ENCODE data around the gene MAGEB10.
"Not testable (repeated sequence)": the region's sequence is repeated elsewhere in the genome, so short reads cannot be mapped to it uniquely, and the experiment has no call there.

MAGEB10 gene, protein sequence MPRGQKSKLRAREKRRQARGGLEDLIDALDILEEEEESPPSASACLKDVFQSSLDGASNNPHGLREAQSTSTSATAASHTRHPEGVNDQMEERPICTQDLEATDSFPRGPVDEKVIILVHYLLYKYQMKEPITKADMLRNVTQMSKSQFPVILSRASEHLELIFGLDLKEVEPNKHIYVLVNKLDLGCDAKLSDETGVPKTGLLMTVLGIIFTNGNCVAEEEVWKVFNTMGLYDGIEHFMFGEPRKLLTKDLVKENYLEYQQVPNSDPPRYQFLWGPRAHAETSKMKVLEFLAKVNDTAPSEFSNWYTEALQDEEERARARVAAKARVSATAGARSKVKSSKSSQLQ

DNA sequence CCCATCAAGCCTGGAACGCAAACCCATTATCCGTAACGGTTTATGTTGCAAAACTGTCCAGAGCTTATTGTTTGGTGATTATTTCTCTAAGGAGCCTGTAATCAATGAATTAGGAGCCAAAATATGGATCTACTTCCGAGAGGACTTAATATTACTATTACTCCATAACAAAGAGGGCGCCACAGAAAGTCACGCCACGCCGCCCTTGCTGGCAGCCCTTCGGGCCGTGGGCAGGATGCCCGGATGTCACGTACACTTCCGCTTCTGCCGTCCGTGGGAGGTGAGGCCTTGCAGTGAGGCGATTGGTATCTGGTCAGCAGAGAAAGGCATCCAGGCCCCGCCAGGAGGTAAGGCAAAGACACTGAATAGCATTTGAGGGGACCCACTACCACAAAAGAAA is at the start of gene MAGEB10:
Gene MAGEB10 (plus strand): TSS at position 301 of the 400 bp plus-strand sequence. CDS start 13,317 bp downstream, outside the sequence.
- DNase-seq (ENCODE audit: low read depth): no peak

DNA sequence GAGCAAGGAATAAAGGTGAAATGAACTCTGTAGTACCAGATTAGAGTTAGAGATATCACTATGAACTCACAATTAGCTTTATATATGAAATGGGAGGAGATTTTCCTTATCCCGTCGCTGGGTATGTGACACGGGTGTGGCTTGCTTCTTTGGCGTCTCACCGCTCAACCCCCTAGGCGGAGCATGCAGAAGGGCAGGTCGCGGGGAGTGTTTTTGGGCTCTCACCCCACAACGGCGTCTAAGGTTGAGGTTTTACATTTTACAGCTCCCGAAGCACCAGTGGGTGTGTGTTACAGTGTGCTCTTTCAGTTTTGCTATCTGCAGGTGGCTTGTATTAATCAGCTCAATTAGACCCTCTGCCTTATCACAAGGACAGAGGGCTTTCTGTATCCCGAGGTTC is 42.1 kb upstream of the MAGEB10 start:
- DNase-seq (ENCODE audit: low read depth): no peak

DNA sequence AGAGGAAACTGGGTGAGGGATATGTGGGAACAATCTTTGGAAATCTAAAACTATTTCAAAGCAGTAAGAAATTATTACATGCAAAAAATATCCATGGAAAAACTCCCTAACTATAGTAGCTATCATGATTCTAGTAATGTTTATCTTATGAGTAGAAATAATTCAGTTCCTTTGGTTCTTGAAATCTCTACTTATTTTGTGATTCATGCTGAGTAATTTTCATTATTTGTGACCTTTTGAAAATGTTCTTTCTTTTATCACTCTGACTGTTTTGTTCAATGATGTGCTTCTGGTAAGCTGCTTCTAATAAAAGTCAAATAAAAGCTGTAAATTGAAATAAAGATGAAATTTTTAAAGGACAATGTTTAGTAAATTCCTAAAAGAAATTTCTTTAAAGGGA is 40.4 kb upstream of the MAGEB10 start:
- DNase-seq (ENCODE audit: low read depth): no peak

DNA sequence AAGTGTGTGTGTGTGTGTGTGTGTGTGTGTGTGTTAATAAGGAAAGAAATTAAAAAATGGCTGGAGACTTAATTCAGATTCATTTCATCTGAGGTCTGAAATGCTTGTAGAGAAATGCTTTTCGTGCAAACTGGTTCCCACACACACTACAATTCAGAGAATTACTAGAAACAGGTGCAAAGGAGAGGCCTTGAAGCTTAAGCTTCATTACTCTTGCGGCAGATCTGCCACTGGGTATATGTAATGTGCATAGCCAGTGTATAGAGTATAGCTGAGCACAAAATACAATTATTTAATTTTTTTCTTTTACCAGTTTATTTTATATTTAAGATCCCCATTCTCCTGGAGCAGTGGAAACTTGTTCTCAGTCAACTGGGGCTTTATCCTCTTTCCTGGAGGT is 31.8 kb upstream of the MAGEB10 start:
- no peak for DNase-seq (ENCODE audit: low read depth)

DNA sequence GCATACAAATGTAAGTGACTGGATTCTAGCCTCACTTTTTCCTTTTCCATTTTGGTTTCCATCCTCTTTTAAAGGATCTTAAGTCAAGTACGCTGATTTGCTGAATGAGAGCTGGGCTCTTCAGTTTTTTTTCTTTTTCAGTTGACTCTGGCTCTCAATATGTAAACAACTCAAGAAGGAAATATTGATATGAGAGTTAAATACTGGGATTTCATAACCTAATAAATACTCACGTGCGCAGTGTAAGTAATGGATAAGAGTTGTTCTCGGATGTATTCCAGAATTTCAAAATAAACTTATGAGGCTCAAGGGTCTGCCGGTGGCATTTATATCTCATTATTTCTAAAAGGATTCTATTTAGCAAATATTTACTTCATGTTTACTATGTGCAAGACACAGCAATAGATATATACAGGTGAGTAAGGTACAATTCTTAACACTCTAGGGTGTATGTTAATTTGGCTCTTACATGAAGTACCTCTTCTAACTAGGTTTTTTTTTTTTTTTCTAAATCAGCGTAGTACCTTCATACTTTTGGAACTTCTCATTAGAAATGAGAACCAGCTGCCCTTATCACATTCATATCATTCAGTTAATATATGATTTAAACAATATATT is 11.0 kb upstream of the MAGEB10 start:
- DNase-seq (ENCODE audit: low read depth): no peak

DNA sequence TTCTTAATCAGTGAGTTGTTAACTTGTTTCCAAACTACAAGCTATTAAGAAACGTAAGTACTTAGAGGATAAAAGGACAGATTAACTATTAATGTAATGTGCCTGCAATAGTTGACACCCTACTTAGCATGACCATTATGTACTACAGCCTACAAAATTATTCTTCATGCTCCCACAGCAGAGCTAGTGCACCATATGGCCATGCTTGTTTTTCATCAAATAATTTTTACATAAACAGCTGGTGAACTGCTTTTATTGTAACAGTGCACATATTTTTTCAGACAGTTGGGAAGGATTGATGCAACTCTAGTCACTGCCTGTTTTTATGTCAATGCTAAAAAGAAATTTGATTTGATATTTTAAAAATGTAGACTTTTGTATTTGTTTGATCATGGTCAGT is 10.2 kb upstream of the MAGEB10 start:
- no peak for DNase-seq (ENCODE audit: low read depth)

DNA sequence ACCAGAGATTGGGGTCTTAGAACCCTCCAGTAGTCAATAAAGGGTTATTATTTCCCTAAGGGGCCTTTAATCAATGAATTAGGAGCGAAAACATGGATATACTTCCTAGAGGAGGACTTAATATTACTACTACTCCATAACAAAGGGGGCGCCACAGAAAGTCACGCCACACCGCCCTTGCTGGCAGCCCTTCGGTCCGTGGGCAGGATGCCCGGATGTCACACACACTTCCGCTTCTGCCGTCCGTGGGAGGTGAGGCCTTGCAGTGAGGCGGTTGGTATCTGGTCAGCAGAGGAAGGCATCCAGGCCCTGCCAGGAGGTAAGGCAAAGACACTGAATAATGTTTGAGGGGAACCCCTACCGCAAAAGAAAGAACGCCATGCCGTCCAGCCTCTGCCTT is 436 bp downstream of the MAGEB10 start:
- DNase-seq (ENCODE audit: low read depth): no peak

DNA sequence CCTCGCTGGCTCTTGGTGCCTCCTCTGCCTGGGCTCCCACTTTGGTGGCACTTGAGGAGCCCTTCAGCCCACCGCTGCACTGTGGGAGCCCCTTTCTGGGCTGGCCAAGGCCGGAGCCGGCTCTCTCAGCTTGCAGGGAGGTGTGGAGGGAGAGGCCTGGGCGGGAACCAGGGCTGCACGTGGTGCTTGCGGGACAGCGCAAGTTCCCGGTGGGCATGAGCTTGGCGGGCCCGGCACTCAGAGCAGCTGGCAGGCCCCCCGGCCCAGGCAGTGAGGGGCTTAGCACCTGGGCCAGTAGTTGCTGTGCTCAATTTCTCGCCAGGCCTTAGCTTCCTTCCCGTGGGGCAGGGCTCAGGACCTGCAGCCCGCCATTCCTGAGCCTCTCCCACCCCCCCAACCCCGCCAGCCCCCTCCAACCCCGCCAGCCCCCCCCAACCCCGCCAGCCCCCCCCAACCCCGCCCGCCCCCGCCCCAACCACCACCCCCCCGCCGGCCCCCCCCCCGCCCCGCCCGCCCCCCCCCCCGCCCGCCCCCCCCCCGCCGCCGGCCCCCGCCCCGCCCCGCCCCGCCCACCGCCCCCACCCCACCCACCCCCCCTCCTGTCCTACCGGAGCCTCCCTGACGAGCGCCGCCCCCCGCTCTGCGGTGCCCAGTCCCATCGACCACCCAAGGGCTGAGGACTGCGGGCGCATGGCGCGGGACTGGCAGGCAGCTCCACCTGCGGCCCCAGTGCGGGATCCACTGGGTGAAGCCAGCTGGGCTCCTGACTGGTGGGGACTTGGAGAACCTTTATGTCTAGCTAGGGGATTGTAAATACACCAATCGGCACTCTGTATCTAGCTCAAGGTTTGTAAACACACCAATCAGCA is 1.4 kb downstream of the MAGEB10 start:
- not testable (repeated sequence) for DNase-seq (ENCODE audit: low read depth)

DNA sequence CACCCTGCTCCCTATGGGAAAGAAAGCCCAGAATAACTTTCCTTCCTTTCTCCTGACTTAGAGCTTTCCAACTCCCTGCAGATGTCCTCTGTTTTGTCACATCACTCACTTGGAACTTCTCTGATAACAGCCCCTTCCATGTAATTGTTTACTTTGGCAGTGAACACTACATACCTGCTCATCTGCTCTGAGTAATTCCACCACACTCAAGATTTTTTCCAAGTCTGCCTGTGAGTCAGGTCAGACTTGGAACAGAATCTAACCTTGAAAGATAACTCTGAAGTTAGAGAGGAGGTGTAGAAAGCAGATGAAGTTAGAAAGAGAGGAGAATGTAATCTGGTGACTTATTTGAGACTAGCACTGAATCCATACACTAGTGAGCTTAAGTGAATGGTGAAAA is 7.4 kb downstream of the MAGEB10 start:
- no peak for DNase-seq (ENCODE audit: low read depth)

DNA sequence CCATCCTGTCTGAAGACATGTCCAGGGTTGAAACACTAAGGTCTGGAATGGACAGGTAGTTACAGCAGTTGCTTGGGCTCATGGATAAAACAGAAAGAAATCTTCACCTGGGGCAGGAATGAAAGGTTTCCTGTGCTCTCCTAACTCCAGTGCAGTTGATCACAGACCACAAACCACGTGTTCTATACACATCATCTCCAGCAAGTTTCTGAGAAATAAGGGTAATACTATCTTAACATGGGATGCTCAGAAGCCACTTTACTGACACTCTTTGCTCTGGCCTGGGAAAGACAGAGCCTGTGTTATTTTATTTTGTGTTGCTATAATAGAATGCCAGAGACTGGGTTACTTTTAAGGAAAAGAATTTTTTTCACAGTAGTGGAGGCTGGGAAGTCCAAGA is 16.0 kb downstream of the MAGEB10 start:
- no peak for DNase-seq (ENCODE audit: low read depth)

DNA sequence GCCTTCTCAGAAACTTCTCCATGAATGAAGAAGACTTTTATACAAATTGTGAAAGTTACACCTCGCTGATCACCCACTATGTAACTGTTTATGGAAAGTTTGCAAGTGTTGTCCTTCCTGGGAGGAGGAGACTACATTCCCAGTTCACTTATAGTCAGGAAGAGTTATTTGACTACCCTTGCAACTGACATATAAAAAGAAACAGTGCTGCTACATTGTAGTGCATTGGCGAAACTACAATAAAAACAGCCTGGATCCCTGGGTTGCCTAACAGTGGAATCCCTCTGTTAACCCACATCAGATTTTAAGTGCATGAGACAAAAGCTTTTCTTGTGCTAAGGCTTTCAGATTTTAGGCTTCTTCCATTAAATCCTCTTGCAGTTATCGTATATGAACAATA is 30.4 kb downstream of the MAGEB10 start:
- no peak for DNase-seq (ENCODE audit: low read depth)

DNA sequence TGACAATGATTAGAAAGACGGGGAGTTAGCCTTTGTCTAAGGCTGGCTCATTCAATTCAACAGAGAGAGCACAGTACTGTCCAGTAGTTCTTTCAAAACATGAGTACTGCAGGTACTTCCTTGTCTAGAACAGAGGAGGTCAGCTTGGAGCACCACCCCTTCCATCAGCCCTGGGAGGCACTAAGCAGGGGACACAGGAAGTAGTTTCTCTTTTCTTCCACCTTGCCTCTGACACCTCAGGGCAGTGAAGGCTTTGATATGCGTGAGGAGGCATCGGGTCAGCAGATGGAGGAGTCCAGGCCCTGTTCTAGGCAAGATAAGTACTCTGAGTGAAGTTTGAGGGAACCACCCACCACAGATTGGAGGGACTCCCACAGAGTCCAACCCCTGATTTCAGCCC is 33.1 kb downstream of the MAGEB10 start:
- DNase-seq (ENCODE audit: low read depth): no peak

DNA sequence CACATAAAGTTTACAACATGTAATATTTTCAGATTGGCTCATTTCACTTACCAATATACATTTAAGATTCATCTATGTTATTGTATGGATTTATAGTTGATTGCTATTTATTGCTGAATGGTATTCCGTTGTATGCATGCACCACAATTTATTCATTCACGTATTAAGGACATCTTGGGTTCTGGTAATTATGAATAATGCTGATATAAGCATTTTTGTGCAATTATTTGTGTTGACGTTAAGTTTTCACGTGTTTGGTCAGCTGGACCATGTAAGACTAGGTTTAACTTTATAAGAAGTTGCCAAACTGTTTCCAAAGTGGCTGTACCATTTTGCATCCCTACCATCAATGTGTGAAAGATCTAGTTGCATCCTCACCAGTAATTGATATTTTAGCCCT is 35.1 kb downstream of the MAGEB10 start:
- DNase-seq (ENCODE audit: low read depth): no peak

DNA sequence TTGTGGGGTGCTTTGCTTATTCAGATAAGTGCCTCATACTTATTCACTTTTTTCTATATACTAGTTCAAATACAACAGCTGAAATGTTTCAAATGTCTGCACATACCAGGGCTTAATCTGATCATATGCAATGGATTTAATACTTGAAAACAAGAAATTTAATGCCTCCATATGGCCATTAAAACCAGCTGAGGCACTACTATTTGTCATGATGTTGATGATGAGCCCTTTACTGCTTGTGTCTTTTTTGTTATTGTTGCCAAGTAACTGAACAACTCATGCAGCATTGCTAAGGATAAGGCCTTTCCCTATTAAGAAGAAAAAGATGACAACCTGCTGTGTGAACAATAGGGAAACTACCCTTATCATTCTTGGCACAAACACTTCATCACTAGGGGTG is 52.5 kb downstream of the MAGEB10 start:
- no peak for DNase-seq (ENCODE audit: low read depth)

DNA sequence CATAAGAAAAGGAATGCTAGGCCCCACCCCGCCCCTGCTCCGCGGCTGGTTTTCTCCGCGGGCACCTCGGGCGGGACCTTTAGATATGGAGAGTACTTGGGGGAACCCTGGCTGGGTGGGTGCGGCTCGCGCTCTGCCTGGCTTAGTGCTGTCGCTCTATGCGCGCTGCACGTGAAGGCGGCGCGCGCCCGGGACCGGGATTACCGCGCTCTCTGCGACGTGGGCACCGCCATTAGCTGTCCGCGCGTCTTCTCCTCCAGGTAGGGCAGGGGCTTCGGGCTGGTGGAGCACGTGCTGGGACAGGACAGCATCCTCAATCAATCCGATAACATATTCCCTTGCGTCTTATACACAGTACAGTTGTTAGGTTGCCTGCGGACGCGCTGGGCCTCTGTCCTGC is 56.0 kb downstream of the MAGEB10 start:
- no peak for DNase-seq (ENCODE audit: low read depth)
